Measurements from ENCODE around the gene YIPF3.

DNA sequence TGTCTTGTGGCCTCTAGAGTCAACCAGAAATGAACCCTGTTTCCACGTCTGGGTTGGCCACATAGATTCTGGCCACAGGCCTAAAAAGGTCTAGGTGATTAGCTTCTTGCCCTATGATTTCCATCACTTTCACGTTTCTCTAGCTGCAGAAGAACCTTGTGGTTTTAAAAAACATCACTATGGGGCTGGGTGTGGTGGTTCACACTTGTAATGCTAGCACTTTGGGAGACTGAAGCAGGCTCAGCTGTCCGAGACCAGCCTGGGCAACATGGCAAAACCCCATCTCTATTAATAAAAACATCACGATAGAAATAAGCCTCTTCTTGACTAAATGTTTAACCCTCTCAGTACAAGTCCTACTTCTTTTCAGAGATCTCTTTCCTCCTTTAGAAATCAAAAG, 27.7 kb upstream of the YIPF3 start:
- TF ChIP-seq TAF1 (IDR thresholded peaks at IDR 0.05; ENCODE audit: low read depth) (no peak), YY1 (IDR thresholded peaks at IDR 0.05; ENCODE audit: low read depth) (no peak), FOXM1 (IDR thresholded peaks at IDR 0.05; ENCODE audit: borderline replicate concordance, low read depth) (no peak), CEBPB (IDR thresholded peaks at IDR 0.05) (no peak), MAX (IDR thresholded peaks at IDR 0.05) (no peak), REST (IDR thresholded peaks at IDR 0.05; ENCODE audit: low read depth) (no peak)
- TF ChIP-seq, protein P1, sequence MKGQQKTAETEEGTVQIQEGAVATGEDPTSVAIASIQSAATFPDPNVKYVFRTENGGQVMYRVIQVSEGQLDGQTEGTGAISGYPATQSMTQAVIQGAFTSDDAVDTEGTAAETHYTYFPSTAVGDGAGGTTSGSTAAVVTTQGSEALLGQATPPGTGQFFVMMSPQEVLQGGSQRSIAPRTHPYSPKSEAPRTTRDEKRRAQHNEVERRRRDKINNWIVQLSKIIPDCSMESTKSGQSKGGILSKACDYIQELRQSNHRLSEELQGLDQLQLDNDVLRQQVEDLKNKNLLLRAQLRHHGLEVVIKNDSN (IDR thresholded peaks at IDR 0.05), result no peak
